ENCODE data around the gene NDP.

DNA sequence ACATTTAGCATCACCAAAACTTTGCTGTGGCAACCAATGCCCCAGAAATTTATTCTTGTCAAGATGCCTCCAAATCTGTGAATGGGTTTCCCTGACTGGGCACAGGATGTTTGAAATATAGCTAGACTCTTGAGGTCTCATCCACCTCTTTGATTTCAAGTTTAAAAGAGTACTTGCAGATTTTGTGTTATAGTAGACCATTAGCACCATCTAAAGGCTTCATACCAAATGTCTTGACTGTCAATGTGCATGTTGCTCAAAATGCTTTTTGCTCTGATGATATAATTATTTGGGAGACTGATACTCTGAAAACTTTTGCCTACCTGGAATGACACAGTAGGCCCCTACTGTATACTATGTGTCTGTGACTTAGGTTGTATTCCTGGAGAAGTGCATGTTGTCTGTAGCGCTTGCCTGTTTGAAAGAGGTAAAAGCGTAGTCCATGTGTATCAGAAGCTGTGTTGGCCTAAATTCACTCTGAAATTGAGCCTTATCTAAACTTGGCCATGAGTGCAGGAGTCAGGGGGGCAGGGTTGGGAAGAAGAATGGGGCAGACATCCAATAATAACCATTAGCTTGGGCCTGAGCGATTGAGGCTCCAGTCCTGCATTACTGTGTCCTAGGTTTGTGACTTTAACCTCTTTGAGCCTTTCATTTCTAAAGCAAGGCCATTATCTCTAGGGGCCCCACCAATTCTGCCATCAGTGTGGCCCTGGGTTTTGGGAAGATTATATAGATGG is 33.8 kb downstream of the NDP start:
- TF ChIP-seq GATA2 (IDR thresholded peaks at IDR 0.05; ENCODE audit: low read depth, low read length): no peak
- no peak for TF ChIP-seq GATA3 (IDR thresholded peaks at IDR 0.05; ENCODE audit: low read depth, low read length)

Data from SH-SY5Y (cell line).